Left lung (tissue), 10 donors: Measurements from ENCODE around the gene TBC1D23. TPM values are rescaled to one million over a fixed set of nuclear protein-coding genes. Genes with fewer than 3 reads are reported as not detected.
"Not testable (repeated sequence)": the region's sequence is repeated elsewhere in the genome, so short reads cannot be mapped to it uniquely, and the experiment has no call there.

Experiments
- ATAC-seq: fragments of 200-7000 bp; cut with Tn5 transposase; one replicate; pipeline ENCODE4 v1.9.1; 2020; ENCODE audit warnings: moderate library complexity
- DNase-seq, 4 donors: peaks; one replicate each; pipeline ENCODE4 v3.0.0-alpha.2; 2013 to 2020
- H3K27ac ChIP-seq, 2 donors: fragments of 200-600 bp; sonication (generic) in 1 of 2; one replicate each; pipeline versions ENCODE4 v1.5.0 to v1.8.0; 2020 to 2021
- H3K27me3 ChIP-seq, 2 donors: fragments of 200-600 bp; sonication (generic) in 1 of 2; one replicate each; pipeline versions ENCODE4 v1.5.0 to v1.8.0; 2020 to 2021
- H3K36me3 ChIP-seq, 2 donors: fragments of 200-600 bp; sonication (generic) in 1 of 2; one replicate each; pipeline versions ENCODE4 v1.5.0 to v1.8.0; 2020 to 2021
- H3K4me1 ChIP-seq, 2 donors: fragments of 200-600 bp; one replicate each; pipeline ENCODE4 v1.8.0; 2021
- H3K4me3 ChIP-seq, 2 donors: fragments of 200-600 bp; sonication (generic) in 1 of 2; one replicate each; pipeline versions ENCODE4 v1.5.0 to v1.8.0; 2020 to 2021; ENCODE audit warnings: mild to moderate bottlenecking in 1 of 2
- H3K9me3 ChIP-seq, 2 donors: fragments of 200-600 bp; sonication (generic) in 1 of 2; one replicate each; pipeline versions ENCODE4 v1.5.0 to v1.8.0; 2020 to 2021
- CTCF ChIP-seq, 2 donors: fragments of 200-600 bp; sonication (generic) in 1 of 2; IDR thresholded peaks; one replicate each; pipeline versions ENCODE4 v1.5.0 to v1.8.0; 2021; ENCODE audit warnings: antibody characterized with exemption in 2 of 2
- intact Hi-C, 2 donors: fragments of 100-400 bp; cut with DNase I; formaldehyde crosslinking; loops; one replicate each; pipeline versions ENCODE4 v1.11.2 to v1.14.2; 2022
- polyA plus RNA-seq, 6 donors: library from polyadenylated mRNA; unstranded; fragments of 120-200 nt; gene quantifications; one replicate each; pipeline ENCODE4 v1.2.1, GENCODE V29; 2013; ENCODE audit not compliant: insufficient read length in 6 of 6
- total RNA-seq, 2 donors: library from RNA; stranded (reverse); fragmentation: NEBNext Ultra II Directional; extraction: Animal tissue kit (Norgen Biotek cat#: 25700); gene quantifications; one replicate each; pipeline ENCODE4 v1.2.1, GENCODE V29; 2021
- donor health status: DM: no; HTN: yes; CAD: no.
- donor health status: DM: no; HTN: no; CAD: no.

Gene TBC1D23
- total and polyA plus RNA-seq, 8 donors = 31.6 to 46.3 (median 37.9) TPM

DNA sequence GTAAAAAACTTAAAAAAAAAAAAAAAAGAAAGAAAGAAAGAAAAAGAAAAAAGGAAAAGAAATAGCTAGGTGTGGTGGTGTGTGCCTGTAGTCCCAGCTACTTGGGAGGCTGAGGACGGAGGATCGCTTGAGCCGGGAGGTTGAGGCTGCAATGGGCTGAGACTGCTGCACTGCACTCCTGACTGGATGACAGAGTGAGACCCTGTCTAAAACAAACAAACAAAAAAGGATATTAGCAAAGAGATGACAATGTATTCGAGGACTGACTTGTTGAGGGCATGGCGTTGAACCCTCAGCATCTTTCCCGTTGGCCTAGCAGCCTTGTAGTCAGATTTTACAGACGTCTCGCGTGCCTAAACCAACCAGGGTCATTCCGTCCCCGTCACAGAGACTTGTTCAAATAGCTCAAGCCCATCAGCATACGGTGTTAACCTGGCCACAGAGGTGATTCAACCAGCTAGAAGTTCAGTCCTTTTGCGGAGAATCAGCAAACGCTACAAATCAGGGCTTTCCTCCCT is 73.2 kb downstream of the TBC1D23 start:
- no peaks in the 10 kb centered on the region for H3K9me3 ChIP-seq
- peak overlapping the region; percentile 48 to 66 for H3K4me3 ChIP-seq
- intact Hi-C loops = no loop called here
- no peaks in the 10 kb centered on the region for H3K27me3 ChIP-seq
- no peak for ATAC-seq
- peaks cover 0 to 20% of the 10 kb centered on the region in 2 donors for H3K4me1 ChIP-seq
- no peak for TF ChIP-seq CTCF (IDR thresholded peaks at IDR 0.05)
- DNase-seq = no peak
- peak overlapping the region; percentile 66 to 80 for H3K27ac ChIP-seq
- H3K36me3 ChIP-seq = peaks cover 0 to 2% of the 10 kb centered on the region in 2 donors

GRCh38 chr3:100334488-100335351 is 73.9 kb downstream of the TBC1D23 start, which contains the start of gene NIT2:
Gene NIT2 (plus strand): TSS chr3:100334757. CDS start chr3:100334792, 35 bp downstream.
- intact Hi-C loops = no loop called here
- peaks cover 0 to 20% of the 10 kb centered on the region in 2 donors for H3K4me1 ChIP-seq
- peak; percentile 98 for ATAC-seq
- peak within 1 kb of the TSS; percentile 66 to 80 for H3K27ac ChIP-seq
- H3K9me3 ChIP-seq = no peaks in the 10 kb centered on the region
- peak; percentile 72 to 97 (median 90) for DNase-seq
- H3K36me3 ChIP-seq = peaks cover 0 to 9% of the 10 kb centered on the region in 2 donors
- H3K4me3 ChIP-seq = peak within 1 kb of the TSS; percentile 48 to 66
- TF ChIP-seq CTCF (IDR thresholded peaks at IDR 0.05) = no peak
- H3K27me3 ChIP-seq = no peaks in the 10 kb centered on the region

- TF ChIP-seq CTCF (IDR thresholded peaks at IDR 0.05) = no peak
- H3K27me3 ChIP-seq = no peaks in the 10 kb centered on the region
- peaks cover 0 to 20% of the 10 kb centered on the region in 2 donors for H3K4me1 ChIP-seq
- intact Hi-C loops = no loop called here
- DNase-seq (peak in 2 of 4 donors; percentile 13 to 51), ATAC-seq (peak; percentile 40)
- peak overlapping the region; percentile 66 to 80 for H3K27ac ChIP-seq
- peak overlapping the region; percentile 48 to 66 for H3K4me3 ChIP-seq
- H3K9me3 ChIP-seq = no peaks in the 10 kb centered on the region
- H3K36me3 ChIP-seq = peaks cover 0 to 15% of the 10 kb centered on the region in 2 donors
Measured at GRCh38 chr3:100335434-100335833, 74.6 kb downstream of the TBC1D23 start.

- peaks cover 0 to 23% of the 10 kb centered on the region in 2 donors for H3K36me3 ChIP-seq
- H3K27me3 ChIP-seq, DNase-seq, intact Hi-C loops, H3K4me3 ChIP-seq, H3K27ac ChIP-seq, H3K9me3 ChIP-seq, ATAC-seq: not testable (repeated sequence)
- peaks cover 0 to 20% of the 10 kb centered on the region in 2 donors for H3K4me1 ChIP-seq
Measured at GRCh38 chr3:100336229-100336628, 75.4 kb downstream of the TBC1D23 start.

- peaks cover 0 to 18% of the 10 kb centered on the region in 2 donors for H3K4me1 ChIP-seq
- peaks cover 0 to 4% of the 10 kb centered on the region in 2 donors for H3K9me3 ChIP-seq
- intact Hi-C loops = no loop called here
- peaks cover 0 to 35% of the 10 kb centered on the region in 2 donors for H3K36me3 ChIP-seq
- ATAC-seq = no peak
- H3K27me3 ChIP-seq = no peaks in the 10 kb centered on the region
- H3K27ac ChIP-seq = peak overlapping the region in 1 of 2 donors; percentile 11
- H3K4me3 ChIP-seq = no peak overlapping the region
- no peak for DNase-seq
- TF ChIP-seq CTCF (IDR thresholded peaks at IDR 0.05) = no peak
Measured at GRCh38 chr3:100338911-100339310, 78.1 kb downstream of the TBC1D23 start.
